ENCODE measurements around the gene INPP5A.
"Not testable (repeated sequence)": the region's sequence is repeated elsewhere in the genome, so short reads cannot be mapped to it uniquely, and the experiment has no call there.

The INPP5A gene

GRCh38 chr10:132703419-132704007 is 165.9 kb downstream of the INPP5A start:
- Histone ChIP-seq H3K4me3 (ENCODE audit: low read depth, low read length) (no peak overlapping the region), H3K27ac (no peak overlapping the region), H3K36me3 (replicated peaks) (peaks cover 9% of the 10 kb centered on the region), H3K27me3 (replicated peaks) (no peaks in the 10 kb centered on the region)
- in situ Hi-C loops (cut with HindIII; ENCODE audit: low pct_ligation_motif_present, low sequenced_read_pairs), result no loop called here
- no peak for DNase-seq
- no peak for TF ChIP-seq CTCF (IDR thresholded peaks at IDR 0.05; ENCODE audit: low read depth, low read length, missing control alignments)

- H3K36me3 ChIP-seq (replicated peaks), result peaks cover 9% of the 10 kb centered on the region
- in situ Hi-C loops (cut with HindIII; ENCODE audit: low pct_ligation_motif_present, low sequenced_read_pairs), result no loop called here
- no peak for TF ChIP-seq CTCF (IDR thresholded peaks at IDR 0.05; ENCODE audit: low read depth, low read length, missing control alignments)
- no peak overlapping the region for H3K27ac ChIP-seq
- DNase-seq, result no peak
- H3K27me3 ChIP-seq (replicated peaks), result no peaks in the 10 kb centered on the region
- no peak overlapping the region for H3K4me3 ChIP-seq (ENCODE audit: low read depth, low read length)
These were observed 166.6 kb downstream of the INPP5A start for GRCh38 chr10:132704008-132704814.

DNA sequence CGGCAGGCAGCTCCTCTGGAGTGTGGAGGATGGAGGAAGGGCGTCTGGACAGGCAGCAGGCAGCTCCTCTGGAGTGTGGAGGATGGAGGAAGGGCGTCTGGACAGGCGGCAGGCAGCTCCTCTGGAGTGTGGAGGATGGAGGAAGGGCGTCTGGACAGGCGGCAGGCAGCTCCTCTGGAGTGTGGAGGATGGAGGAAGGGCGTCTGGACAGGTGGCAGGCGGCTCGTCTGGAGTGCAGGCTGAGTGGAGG is 167.2 kb downstream of the INPP5A start:
- DNase-seq; H3K4me3 ChIP-seq (ENCODE audit: low read depth, low read length); in situ Hi-C loops (cut with HindIII; ENCODE audit: low pct_ligation_motif_present, low sequenced_read_pairs); H3K36me3 ChIP-seq (replicated peaks); H3K27me3 ChIP-seq (replicated peaks); H3K27ac ChIP-seq: not testable (repeated sequence)

DNA sequence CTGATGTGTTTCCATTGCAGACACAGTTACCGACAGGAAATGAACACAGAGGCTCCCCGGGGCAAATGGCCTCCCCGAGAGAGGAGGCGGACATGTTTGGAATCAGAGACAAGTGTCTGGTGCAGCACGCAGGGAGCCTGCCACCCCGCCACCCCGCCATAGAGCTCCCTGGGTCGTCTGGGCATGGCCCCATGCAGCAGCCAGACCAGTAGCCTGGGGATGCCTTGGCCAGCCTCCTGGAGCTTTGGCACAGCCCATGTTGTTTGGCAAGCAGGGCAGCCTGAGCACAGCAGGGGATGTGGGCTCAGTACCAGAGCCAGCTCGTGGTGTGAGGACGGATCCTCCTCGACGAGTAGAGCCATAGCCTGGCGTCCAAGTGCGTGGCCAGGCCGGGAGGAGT is 167.6 kb downstream of the INPP5A start:
- no peak for DNase-seq
- in situ Hi-C loops (cut with HindIII; ENCODE audit: low pct_ligation_motif_present, low sequenced_read_pairs), result no loop called here
- Histone ChIP-seq H3K27me3 (replicated peaks) (no peaks in the 10 kb centered on the region), H3K27ac (no peak overlapping the region), H3K36me3 (replicated peaks) (peaks cover 9% of the 10 kb centered on the region), H3K4me3 (ENCODE audit: low read depth, low read length) (no peak overlapping the region)
- TF ChIP-seq CTCF (IDR thresholded peaks at IDR 0.05; ENCODE audit: low read depth, low read length, missing control alignments), result no peak

DNA sequence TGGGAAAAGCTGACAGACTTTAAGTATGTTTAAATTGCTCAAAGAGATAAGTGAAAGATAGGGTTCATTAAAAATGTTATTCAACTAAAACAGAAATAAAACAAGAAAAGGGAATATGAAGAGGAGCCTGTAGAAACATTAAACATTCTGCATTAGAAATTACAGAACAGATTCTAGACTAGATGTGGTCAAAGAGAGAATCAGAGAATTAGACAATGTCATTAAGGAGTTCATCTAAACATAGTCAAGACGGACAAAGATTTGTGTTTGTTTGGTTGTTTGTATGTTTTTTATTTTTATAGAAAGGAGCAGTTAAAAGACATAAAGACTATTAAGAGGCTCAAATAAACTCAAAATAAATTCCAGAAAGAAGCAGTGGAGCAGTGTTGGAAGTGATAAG is 168.4 kb downstream of the INPP5A start:
- Histone ChIP-seq H3K4me3 (ENCODE audit: low read depth, low read length) (no peak overlapping the region), H3K36me3 (replicated peaks) (peaks cover 9% of the 10 kb centered on the region), H3K27ac (no peak overlapping the region), H3K27me3 (replicated peaks) (no peaks in the 10 kb centered on the region)
- in situ Hi-C loops (cut with HindIII; ENCODE audit: low pct_ligation_motif_present, low sequenced_read_pairs), result no loop called here
- no peak for DNase-seq
- TF ChIP-seq CTCF (IDR thresholded peaks at IDR 0.05; ENCODE audit: low read depth, low read length, missing control alignments), result no peak

- H3K4me3 ChIP-seq (ENCODE audit: low read depth, low read length), result no peak overlapping the region
These were observed 169.1 kb downstream of the INPP5A start for GRCh38 chr10:132706701-132707100.

More at GRCh38 chr10:132706701-132707100, 169.1 kb downstream of the INPP5A start:
- peaks cover 4% of the 10 kb centered on the region for H3K36me3 ChIP-seq (replicated peaks)
- in situ Hi-C loops (cut with HindIII; ENCODE audit: low pct_ligation_motif_present, low sequenced_read_pairs), result no loop called here
- no peak for DNase-seq
- no peak overlapping the region for H3K27ac ChIP-seq
- TF ChIP-seq CTCF (IDR thresholded peaks at IDR 0.05; ENCODE audit: low read depth, low read length, missing control alignments), result no peak
- H3K27me3 ChIP-seq (replicated peaks), result no peaks in the 10 kb centered on the region
